Left ventricle myocardium superior (tissue), 1 donor: ENCODE data around the gene TBCD. TPM values are rescaled to one million over a fixed set of nuclear protein-coding genes. Genes with fewer than 3 reads are reported as not detected.

ENCODE experiments used
- ATAC-seq: fragments of 200-7000 bp; cut with Tn5 transposase; one replicate; pipeline ENCODE4 v1.9.1; 2020; ENCODE audit warnings: mild to moderate bottlenecking, moderate library complexity
- DNase-seq: peaks from one replicate; pipeline ENCODE4 v3.0.0-alpha.2; 2020
- intact Hi-C: fragments of 100-400 bp; cut with micrococcal nuclease; formaldehyde crosslinking; loops from one replicate; pipeline ENCODE4 v1.11.0; 2022
- total RNA-seq: library from RNA; stranded (reverse); fragmentation: NEBNext Ultra II Directional; extraction: Animal tissue kit (Norgen Biotek cat#: 25700); gene quantifications from one replicate; pipeline ENCODE4 v1.2.1, GENCODE V29; 2021
- donor health status: DM: no; HTN: yes; CAD: no; lungs with severe emphysema.

Gene TBCD
- total RNA-seq, 1 donor from 2014 or later: 53.4 TPM

GRCh38 chr17:82921426-82921825 lies 169.6 kb downstream of the TBCD start:
- intact Hi-C loops: no loop called here
- DNase-seq (no peak), ATAC-seq (no peak)

DNA sequence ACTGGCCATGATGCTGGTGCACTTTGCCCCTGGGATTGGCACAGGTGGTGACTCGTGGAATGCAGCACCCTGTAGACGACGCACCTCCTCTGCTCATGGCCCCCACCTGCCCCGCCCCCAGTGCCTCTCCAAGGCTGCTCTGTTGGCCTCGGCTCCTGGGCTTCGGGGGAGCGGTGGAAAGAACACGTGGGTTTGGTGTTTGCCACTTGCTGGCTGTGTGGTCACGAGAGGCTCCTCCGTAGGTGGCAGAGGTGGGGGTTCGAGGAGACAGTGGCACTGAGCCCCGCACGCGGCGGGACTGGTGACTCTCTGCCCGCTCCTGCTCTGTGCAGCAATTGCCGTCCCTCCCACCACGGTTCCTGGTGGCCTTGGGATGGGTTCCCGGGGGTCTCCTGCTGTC lies 170.8 kb downstream of the TBCD start:
- intact Hi-C loops: no loop called here
- ATAC-seq (no peak), DNase-seq (no peak)

- DNase-seq: no peak
- no peak for ATAC-seq
- intact Hi-C loops: no loop called here
These were observed 171.7 kb downstream of the TBCD start for GRCh38 chr17:82923366-82924113.

GRCh38 chr17:82924214-82924613 lies 172.3 kb downstream of the TBCD start:
- intact Hi-C loops: no loop called here
- ATAC-seq (no peak), DNase-seq (no peak)

- DNase-seq: no peak
- no peak for ATAC-seq
- intact Hi-C loops: no loop called here
These were observed 172.9 kb downstream of the TBCD start for GRCh38 chr17:82924812-82925211.

DNA sequence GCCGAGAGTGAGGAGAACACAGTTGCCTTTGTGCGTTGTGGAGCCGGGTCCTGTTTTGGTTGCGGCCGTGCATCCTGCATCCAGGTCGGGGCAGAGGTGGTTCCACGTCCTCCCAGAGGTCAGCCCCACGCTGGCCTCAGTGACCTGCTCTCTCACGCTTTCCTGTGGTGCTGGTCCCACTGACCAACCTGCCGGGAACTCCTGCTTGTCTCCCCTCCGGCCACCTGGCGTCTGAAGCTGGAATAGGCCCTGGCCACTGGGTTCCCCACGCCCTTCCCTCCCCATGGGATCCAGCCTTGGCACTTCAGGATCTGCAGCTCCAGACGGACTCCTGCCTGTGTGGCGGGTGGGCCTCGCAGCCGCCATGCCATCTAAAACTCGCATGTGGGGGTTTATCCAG lies 173.5 kb downstream of the TBCD start:
- intact Hi-C loops: no loop called here
- DNase-seq (no peak), ATAC-seq (no peak)

DNA sequence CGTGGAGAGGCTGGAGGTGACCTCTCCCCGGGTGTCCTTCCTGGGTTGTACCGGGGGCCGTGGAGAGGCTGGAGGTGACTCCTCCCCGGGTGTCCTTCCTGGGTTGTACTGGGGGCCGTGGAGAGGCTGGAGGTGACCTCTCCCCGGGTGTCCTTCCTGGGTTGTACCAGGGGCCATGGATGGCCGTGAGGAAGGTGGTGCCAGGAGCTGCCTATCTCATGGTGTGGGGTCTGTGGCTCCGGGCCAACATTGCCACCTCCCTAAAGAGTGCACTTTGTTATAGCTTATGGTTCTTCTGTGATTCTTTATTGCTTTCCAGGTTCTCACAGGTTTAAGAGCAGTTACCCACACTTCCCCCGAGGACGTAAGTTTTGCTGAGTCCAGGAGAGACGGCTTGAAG lies 174.2 kb downstream of the TBCD start:
- ATAC-seq (no peak), DNase-seq (no peak)
- intact Hi-C loops: no loop called here

DNA sequence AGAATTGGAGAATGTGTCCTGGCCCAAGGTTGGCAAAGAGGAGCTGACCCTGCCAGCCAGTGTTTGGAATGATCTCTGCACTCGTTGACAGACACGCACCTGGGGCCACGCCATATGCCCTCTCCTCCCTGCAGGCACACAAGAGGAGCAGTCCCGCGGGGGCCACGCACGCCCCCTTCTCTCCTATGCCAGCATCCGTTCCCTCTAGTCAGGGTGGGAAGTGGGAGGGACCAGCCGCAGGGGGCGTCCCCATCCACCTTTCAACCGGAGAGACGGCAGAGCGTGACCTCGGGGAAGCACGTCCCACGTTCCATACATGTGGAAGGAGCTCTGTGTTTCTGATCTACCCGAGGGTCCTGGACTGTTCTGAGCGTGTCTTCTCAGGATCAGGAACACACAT lies 174.9 kb downstream of the TBCD start:
- DNase-seq: no peak
- intact Hi-C loops: no loop called here

GRCh38 chr17:82927311-82927660 lies 175.4 kb downstream of the TBCD start:
- ATAC-seq (no peak), DNase-seq (no peak)
- intact Hi-C loops: no loop called here

More for the DNA sequence above, 174.9 kb downstream of the TBCD start:
- ATAC-seq: no peak

- DNase-seq: no peak
- intact Hi-C loops: no loop called here
- ATAC-seq: no peak
These were observed 176.1 kb downstream of the TBCD start for GRCh38 chr17:82927661-82928601.

DNA sequence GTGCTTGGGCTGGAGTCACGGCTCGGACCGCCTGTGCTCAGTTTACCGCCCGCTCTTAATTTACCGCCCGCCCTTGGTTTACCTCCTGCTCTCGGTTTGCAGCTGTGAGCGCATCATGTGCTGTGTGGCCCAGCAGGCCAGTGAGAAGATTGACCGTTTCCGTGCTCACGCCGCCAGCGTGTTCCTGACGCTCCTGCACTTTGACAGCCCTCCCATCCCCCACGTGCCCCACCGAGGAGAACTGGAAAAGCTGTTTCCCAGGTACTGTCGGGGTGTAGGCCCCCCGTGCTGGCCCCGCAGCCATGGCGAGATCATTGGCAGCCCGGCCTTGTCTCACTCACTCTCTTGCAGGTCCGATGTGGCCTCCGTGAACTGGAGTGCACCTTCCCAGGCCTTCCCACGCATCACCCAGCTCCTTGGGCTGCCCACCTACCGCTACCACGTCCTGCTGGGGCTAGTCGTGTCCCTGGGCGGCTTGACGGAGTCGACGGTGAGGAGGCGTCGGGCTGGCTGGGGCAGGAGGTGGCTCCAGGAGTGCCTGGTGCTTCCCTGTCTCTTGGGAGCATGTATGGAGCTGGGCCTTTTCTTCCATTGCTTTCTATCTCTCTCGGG lies 177.3 kb downstream of the TBCD start:
- DNase-seq (no peak), ATAC-seq (no peak)
- intact Hi-C loops: no loop called here

GRCh38 chr17:82929676-82930042 lies 177.8 kb downstream of the TBCD start:
- DNase-seq (no peak), ATAC-seq (no peak)
- intact Hi-C loops: no loop called here

DNA sequence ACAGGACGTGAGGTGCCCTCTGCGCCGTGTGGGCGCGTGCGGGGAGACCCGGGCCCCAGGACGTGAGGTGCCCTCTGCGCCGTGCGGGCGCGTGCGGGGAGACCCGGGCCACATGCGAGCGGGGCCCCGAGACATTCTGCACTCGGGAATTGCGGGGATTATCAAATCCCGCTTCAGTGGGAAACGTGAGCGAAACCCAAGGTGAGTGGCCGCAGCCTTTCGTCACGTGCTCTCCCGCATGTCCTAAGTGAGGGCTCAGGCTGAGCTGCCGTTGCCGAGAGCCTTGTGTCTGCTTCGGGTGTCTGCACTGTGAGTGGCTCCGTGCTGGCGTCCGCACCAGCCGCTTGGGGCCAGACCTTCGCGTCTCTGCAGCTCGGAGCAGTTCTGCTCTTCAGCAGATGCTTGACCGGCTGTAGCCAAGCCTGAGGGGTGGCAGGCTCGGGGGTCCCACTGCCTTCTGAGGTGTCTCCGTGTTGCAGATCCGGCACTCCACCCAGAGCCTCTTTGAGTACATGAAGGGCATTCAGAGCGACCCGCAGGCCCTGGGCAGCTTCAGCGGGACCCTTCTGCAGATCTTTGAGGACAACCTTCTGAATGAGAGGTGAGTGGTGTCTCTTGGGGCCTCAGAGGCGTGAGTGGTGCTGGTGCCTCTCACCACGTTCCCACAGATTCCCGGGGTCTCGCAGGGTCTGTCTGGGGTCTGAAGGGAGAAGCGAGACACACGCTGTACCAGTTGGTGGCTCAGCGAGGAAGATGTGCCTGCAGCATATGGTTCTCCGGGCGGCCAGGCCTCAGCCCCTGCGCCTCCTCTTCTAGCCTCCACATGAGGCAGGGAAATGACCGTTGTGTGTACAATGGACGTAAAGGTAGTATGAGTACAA lies 178.4 kb downstream of the TBCD start:
- ATAC-seq (no peak), DNase-seq (no peak)
- intact Hi-C loops: no loop called here

DNA sequence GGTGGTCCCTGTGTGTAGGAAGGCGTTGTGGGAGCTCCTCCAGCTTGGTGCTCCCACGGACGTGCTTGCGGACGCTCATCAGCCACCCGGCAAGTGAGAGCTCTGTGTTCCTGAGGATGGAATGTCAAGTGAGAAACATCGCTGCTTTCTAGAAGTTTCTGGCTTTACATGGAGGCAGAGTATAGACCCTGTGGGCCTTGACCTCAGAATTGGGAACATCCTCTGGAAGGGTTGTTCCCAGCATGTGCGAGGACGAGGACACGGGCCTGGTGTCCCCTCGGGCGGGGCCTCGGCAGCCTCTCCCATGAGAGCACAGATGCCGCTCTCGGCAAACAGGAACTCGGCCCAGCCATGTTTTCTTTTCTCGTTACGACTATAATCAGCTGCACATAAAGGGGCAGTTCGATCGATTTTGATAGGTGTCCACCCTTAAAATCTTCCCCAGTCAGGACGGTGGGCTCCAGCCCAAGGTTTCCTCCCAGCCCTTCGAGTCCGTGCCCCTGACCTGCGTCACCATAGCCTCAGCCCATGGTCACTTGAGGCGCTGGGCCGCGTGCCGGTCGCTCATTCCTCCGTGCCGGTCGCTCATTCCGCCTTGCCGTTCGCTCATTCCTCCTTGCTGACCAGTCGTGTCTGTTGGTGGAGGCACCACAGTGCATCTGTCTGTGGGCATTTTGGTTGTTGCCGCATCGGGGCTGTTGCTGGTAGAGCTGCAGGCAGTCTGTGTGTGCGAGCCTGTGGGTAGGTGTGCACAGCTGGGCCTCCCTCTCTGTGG lies 179.2 kb downstream of the TBCD start:
- intact Hi-C loops: no loop called here
- DNase-seq (no peak), ATAC-seq (no peak)

GRCh38 chr17:82931699-82932517 lies 180.0 kb downstream of the TBCD start:
- peak; percentile 71 for ATAC-seq
- intact Hi-C loops: no loop called here
- peak; percentile 82 for DNase-seq

DNA sequence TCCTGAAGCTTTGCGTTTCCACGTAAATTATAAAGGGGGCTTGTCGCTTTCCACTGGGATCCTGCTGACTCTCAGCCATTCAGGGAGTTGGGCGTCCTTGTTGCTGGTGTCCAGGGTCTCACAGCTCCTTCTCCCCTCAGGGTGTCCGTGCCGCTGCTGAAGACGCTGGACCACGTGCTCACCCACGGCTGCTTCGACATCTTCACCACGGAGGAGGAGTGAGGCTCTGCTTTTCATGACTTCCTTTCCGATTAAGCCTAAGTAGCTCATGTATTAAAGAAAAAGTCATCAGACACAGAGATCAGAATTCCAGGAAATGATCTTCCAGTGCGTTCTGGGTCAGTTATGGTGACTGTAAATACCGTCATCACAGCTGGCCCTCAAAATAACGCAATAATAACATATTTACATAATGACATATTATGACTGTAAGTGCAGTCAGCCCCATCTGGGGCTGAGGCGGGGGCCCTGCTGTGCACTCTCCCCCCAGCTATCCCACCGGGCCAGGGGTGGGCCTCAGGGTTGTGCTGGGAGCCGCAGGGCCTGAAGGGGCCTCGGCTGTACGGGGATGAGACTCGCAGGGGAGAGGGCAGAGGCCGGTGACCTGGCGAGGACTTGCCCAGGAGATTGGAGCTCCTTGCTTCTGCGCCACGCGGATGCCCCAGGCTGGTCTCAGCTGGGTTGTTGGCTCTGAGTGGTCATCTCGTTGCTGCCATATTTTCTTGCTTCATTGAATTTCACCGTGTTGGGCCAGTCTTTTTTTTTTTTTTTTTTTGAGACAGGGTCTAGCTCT lies 180.8 kb downstream of the TBCD start:
- DNase-seq (no peak), ATAC-seq (no peak)
- intact Hi-C loops: no loop called here

DNA sequence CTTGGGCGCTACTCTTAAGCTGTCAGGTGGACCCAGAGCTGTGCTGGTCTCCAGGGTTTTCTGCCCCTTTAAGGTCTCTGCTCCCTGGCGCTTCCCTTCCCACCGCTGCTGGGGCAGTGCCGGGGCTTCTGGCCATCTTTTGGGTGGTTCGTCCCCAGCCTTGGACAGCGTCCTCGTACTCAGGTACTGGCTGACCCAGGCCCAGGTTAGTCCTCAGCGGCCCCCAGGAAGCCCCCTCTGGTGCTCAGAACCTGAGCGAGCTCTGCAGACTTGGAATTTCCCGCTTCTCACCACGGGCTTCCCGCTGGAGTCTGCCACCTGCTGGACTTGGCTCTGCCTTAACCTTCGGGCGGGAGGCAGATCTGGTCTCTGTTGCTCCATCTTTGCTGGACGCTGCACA lies 182.0 kb downstream of the TBCD start:
- intact Hi-C loops: no loop called here
- no peak for ATAC-seq
- DNase-seq: no peak
